Mesenchymal stem cell (in vitro differentiated cells and primary cell): ENCODE results near the gene NMRAL1. TPM values are rescaled to one million over a fixed set of nuclear protein-coding genes. Genes with fewer than 3 reads are reported as not detected.
A peak's percentile ranks its signal among the peaks of the same experiment; 100 is the strongest.

ENCODE experiments used
- DNase-seq: peaks from one replicate; pipeline ENCODE4 v3.0.0-alpha.2; 2013
- H2AFZ ChIP-seq: one replicate; pipeline ENCODE4 v1.6.1; 2013; ENCODE audit warnings: low read depth, mild to moderate bottlenecking, control low read depth, inconsistent platforms, low read length, moderate library complexity
- H2AK5ac ChIP-seq: 2 replicates; pipeline ENCODE4 v1.6.1; 2013; ENCODE audit warnings: low read length, moderate library complexity, mild to moderate bottlenecking, inconsistent platforms; ENCODE audit not compliant: severe bottlenecking
- H2BK120ac ChIP-seq: one replicate; pipeline ENCODE4 v1.6.1; 2013; ENCODE audit warnings: low read depth, mild to moderate bottlenecking, inconsistent platforms, low read length, moderate library complexity
- H2BK12ac ChIP-seq, 2 experiments: one replicate each; pipeline ENCODE4 v1.6.1; 2013; ENCODE audit warnings: inconsistent platforms in 2 of 2, low read length in 2 of 2, mild to moderate bottlenecking in 2 of 2, moderate library complexity in 2 of 2, control low read depth in 1 of 2
- H2BK15ac ChIP-seq: one replicate; pipeline ENCODE4 v1.6.1; 2013; ENCODE audit warnings: mild to moderate bottlenecking, low read depth, inconsistent platforms; ENCODE audit not compliant: poor library complexity, severe bottlenecking
- H2BK5ac ChIP-seq: 2 replicates; pipeline ENCODE4 v1.6.1; 2013; ENCODE audit warnings: low read depth, mild to moderate bottlenecking, low read length, control low read depth, inconsistent platforms; ENCODE audit not compliant: poor library complexity, severe bottlenecking
- H3K14ac ChIP-seq, 2 experiments: one replicate each; pipeline ENCODE4 v1.6.1; 2013; ENCODE audit warnings: inconsistent platforms in 2 of 2, low read length in 2 of 2, control low read depth in 1 of 2, mild to moderate bottlenecking in 1 of 2, moderate library complexity in 1 of 2
- H3K18ac ChIP-seq, 2 experiments: one replicate each; pipeline ENCODE4 v1.6.1; 2013; ENCODE audit warnings: inconsistent platforms in 2 of 2, low read length in 2 of 2, control low read depth in 1 of 2, low read depth in 1 of 2, mild to moderate bottlenecking in 1 of 2
- H3K23ac ChIP-seq, 2 experiments: one replicate each; pipeline ENCODE4 v1.6.1; 2013; ENCODE audit warnings: inconsistent platforms in 2 of 2, low read length in 2 of 2, mild to moderate bottlenecking in 2 of 2, moderate library complexity in 2 of 2, control low read depth in 1 of 2
- H3K27ac ChIP-seq: 2 replicates; pipeline ENCODE4 v1.5.1; 2013; ENCODE audit warnings: mild to moderate bottlenecking, moderate library complexity, low read length, control low read depth, inconsistent platforms; ENCODE audit not compliant: poor library complexity, severe bottlenecking
- H3K27me3 ChIP-seq, 2 experiments: 2 replicates each; pipeline versions ENCODE4 v1.6.1 to v1.7.0; 2013; ENCODE audit warnings: low read length in 2 of 2, mild to moderate bottlenecking in 2 of 2, moderate library complexity in 2 of 2, control low read depth in 1 of 2, inconsistent platforms in 1 of 2; ENCODE audit not compliant: control insufficient read depth in 1 of 2, insufficient read depth in 1 of 2
- H3K36me3 ChIP-seq, 2 experiments: 2 replicates each; pipeline versions ENCODE4 v1.6.1 to v1.7.0; 2013; ENCODE audit warnings: low read length in 2 of 2, control low read depth in 1 of 2, inconsistent platforms in 1 of 2, low read depth in 1 of 2, mild to moderate bottlenecking in 1 of 2; ENCODE audit not compliant: insufficient read depth in 2 of 2, control insufficient read depth in 1 of 2
- H3K4ac ChIP-seq, 2 experiments: one replicate each; pipeline ENCODE4 v1.6.1; 2013; ENCODE audit warnings: inconsistent platforms in 2 of 2, low read length in 2 of 2, mild to moderate bottlenecking in 2 of 2, moderate library complexity in 2 of 2, control low read depth in 1 of 2, low read depth in 1 of 2
- H3K4me1 ChIP-seq: 2 replicates; pipeline ENCODE4 v1.6.1; 2013; ENCODE audit warnings: low read depth, low read length, control low read depth; ENCODE audit not compliant: control insufficient read depth, insufficient read depth
- H3K4me2 ChIP-seq: 2 replicates; pipeline ENCODE4 v1.6.1; 2013; ENCODE audit warnings: low read length, mild to moderate bottlenecking, inconsistent platforms; ENCODE audit not compliant: poor library complexity, severe bottlenecking
- H3K4me3 ChIP-seq, 2 experiments: 2 replicates each; pipeline versions ENCODE4 v1.5.1 to v1.7.0; 2013; ENCODE audit warnings: low read length in 2 of 2, mild to moderate bottlenecking in 2 of 2, control low read depth in 1 of 2, low read depth in 1 of 2; ENCODE audit not compliant: insufficient read depth in 1 of 2
- H3K79me1 ChIP-seq: replicated peaks from 2 replicates; pipeline ENCODE4 v1.6.1; 2013; ENCODE audit warnings: mild to moderate bottlenecking, control low read depth, low read length, inconsistent platforms; ENCODE audit not compliant: poor library complexity, severe bottlenecking
- H3K9ac ChIP-seq: 2 replicates; pipeline ENCODE4 v1.7.0; 2013; ENCODE audit warnings: mild to moderate bottlenecking, low read length, moderate library complexity
- H3K9me3 ChIP-seq: 2 replicates; pipeline ENCODE4 v1.7.0; 2013; ENCODE audit warnings: mild to moderate bottlenecking, low read length; ENCODE audit not compliant: control insufficient read depth
- H4K8ac ChIP-seq: one replicate; pipeline ENCODE4 v1.6.1; 2013; ENCODE audit warnings: inconsistent platforms, mild to moderate bottlenecking, low read length, moderate library complexity
- H4K91ac ChIP-seq: one replicate; pipeline ENCODE4 v1.6.1; 2013; ENCODE audit warnings: mild to moderate bottlenecking, low read length, inconsistent platforms
- WGBS: methylation state at CpG from one replicate; pipeline ENCODE4 v1.1.7; 2013; ENCODE audit warnings: mixed read lengths; 5-methylcytosine and 5-hydroxymethylcytosine counted together
- polyA plus RNA-seq, 2 experiments: library from polyadenylated mRNA; stranded (reverse); fragments of 200-250 nt; gene quantifications; one replicate each; pipeline ENCODE4 v1.2.3, GENCODE V29; 2013

Gene NMRAL1
- 47.8 TPM for polyA plus RNA-seq (2013, experiment 1 of 2)
- 47.4 TPM for polyA plus RNA-seq (2013, experiment 2 of 2)

DNA sequence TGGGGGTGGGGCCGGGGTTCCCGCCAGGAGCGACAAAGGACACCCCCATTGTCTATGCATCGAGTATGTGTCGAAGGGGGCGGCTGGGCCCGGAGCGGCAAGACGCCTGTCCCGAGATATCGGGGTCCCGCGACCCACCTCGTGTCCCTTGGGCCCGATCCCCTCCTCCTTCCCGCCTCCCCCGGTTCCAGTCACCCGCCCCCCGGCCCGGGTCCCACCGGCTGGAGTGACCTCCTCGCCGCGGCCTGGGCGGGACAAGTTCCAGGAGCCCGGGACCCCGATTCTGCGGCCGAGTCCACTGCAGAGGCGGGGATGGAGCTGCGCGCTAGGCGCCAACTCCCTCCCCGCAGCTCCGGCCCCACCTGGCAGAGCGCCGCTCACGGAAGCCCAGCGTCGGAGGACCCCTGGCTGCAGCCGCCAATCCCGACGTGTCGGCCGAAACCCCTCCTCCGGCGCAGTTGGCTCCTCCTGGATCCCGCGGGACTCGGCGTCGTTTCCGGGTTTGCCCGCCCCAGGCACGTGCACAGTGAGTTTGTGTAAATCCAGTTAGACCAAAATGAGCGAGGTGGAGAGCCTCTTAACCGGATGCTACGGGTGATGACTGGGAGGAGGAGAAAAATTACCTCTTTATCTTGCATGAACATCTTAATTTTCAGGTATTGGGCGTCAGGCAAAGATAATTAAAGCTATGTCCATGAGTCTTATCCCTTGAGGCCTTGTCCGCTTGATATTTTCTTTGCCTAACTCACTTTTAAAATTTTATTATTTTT, at the start of gene NMRAL1:
Gene NMRAL1 (minus strand): TSS at position 434 of the 770 bp plus-strand sequence. CDS start 493 bp downstream, outside the sequence.
- Histone ChIP-seq H2AFZ (peak within 1 kb of the TSS; percentile 71), H4K8ac (peak within 1 kb of the TSS; percentile 84)
- WGBS, result 4% methylated on average over 47 of the region's 60 CpGs

GRCh38 chr16:4523686-4524085, 49.3 kb upstream of the NMRAL1 start:
- Histone ChIP-seq H3K27me3 (no peaks in the 10 kb centered on the region), H3K27ac (no peak overlapping the region), H3K4me2 (no peak overlapping the region), H3K9ac (no peak overlapping the region), H4K8ac (peak overlapping the region; percentile 39), H2BK15ac (no peak overlapping the region), H2AK5ac (peak overlapping the region; percentile 31), H3K79me1 (peaks cover 49% of the 10 kb centered on the region), H3K36me3 (peaks cover 0 to 29% of the 10 kb centered on the region in 2 experiments), H3K18ac (peak overlapping the region in 1 of 2 experiments; percentile 6), H2AFZ (no peak overlapping the region), H4K91ac (no peak overlapping the region), H3K9me3 (no peaks in the 10 kb centered on the region), H2BK120ac (no peak overlapping the region), H2BK5ac (no peak overlapping the region), H2BK12ac (no peak overlapping the region), H3K4me3 (no peak overlapping the region), H3K4ac (no peak overlapping the region), H3K23ac (no peak overlapping the region), H3K14ac (no peak overlapping the region), H3K4me1 (peaks cover 27% of the 10 kb centered on the region)
- WGBS, result 95% methylated on average over 4 of the region's 4 CpGs
- no peak for DNase-seq

More for the DNA sequence above, at the start of gene NMRAL1:
- H2BK5ac ChIP-seq, result no peak within 1 kb of the TSS
- peak within 1 kb of the TSS; percentile 80 for H2BK15ac ChIP-seq
- H3K27me3 ChIP-seq, result no peaks in the 10 kb centered on the region
- peak within 1 kb of the TSS; percentile 89 to 94 for H3K4ac ChIP-seq
- H3K18ac ChIP-seq, result peak within 1 kb of the TSS; percentile 34 to 94
- peaks cover 16% of the 10 kb centered on the region for H3K79me1 ChIP-seq
- H2AK5ac ChIP-seq, result peak within 1 kb of the TSS; percentile 73
- peak within 1 kb of the TSS in 1 of 2 experiments; percentile 93 for H3K14ac ChIP-seq
- H2BK120ac ChIP-seq, result peak within 1 kb of the TSS; percentile 87
- peak within 1 kb of the TSS in 1 of 2 experiments; percentile 72 for H3K23ac ChIP-seq
- peak within 1 kb of the TSS; percentile 90 for H3K4me2 ChIP-seq
- H3K36me3 ChIP-seq, result peaks cover under 1% of the 10 kb centered on the region in 2 experiments
- peak within 1 kb of the TSS; percentile 81 for H3K9ac ChIP-seq
- H2BK12ac ChIP-seq, result peak within 1 kb of the TSS in 1 of 2 experiments; percentile 56
- H3K27ac ChIP-seq, result no peak within 1 kb of the TSS
- H3K9me3 ChIP-seq, result no peaks in the 10 kb centered on the region
- DNase-seq, result peak; percentile 89
- H3K4me3 ChIP-seq, result peak within 1 kb of the TSS; percentile 82 to 83
- peak within 1 kb of the TSS; percentile 85 for H4K91ac ChIP-seq
- H3K4me1 ChIP-seq, result peaks cover 11% of the 10 kb centered on the region

DNA sequence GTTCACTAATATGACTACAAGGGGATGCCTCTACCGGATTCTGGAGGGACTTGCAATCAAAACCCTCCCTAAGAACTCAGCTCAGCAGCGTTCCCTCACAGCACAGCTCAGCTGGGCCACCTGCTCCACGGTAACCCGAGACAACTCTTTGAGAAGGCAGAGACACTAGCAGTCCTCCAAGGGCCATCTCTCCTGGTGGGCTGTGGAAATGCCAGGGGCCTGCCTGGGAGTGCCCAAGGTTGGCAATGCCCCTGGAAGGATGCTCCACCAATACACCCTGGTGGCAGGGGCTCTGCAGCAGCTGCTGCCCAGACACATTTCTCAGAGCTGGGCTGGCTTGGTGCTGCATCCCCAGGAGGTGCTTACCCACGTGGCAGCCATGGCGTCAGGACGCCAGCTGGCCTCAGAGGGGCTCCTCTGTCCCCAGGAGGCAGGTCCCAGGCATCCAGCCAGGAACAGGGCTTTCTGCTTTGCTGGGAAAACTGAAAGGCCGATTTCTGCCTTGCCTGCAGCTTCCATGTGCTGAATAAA, 47.7 kb upstream of the NMRAL1 start:
- H3K79me1 ChIP-seq, result peaks cover 53% of the 10 kb centered on the region
- peaks cover 27% of the 10 kb centered on the region for H3K4me1 ChIP-seq
- H3K27ac ChIP-seq, result no peak overlapping the region
- no peak overlapping the region for H3K4ac ChIP-seq
- no peak overlapping the region for H4K8ac ChIP-seq
- H4K91ac ChIP-seq, result no peak overlapping the region
- H3K27me3 ChIP-seq, result no peaks in the 10 kb centered on the region
- peak overlapping the region; percentile 33 for H3K9ac ChIP-seq
- no peak overlapping the region for H3K18ac ChIP-seq
- no peak overlapping the region for H2BK12ac ChIP-seq
- H3K9me3 ChIP-seq, result no peaks in the 10 kb centered on the region
- no peak overlapping the region for H3K4me2 ChIP-seq
- no peak overlapping the region for H2BK120ac ChIP-seq
- H3K23ac ChIP-seq, result peak overlapping the region in 1 of 2 experiments; percentile 16
- no peak overlapping the region for H2BK5ac ChIP-seq
- peaks cover 0 to 33% of the 10 kb centered on the region in 2 experiments for H3K36me3 ChIP-seq
- H3K4me3 ChIP-seq, result no peak overlapping the region
- no peak overlapping the region for H2AFZ ChIP-seq
- no peak overlapping the region for H3K14ac ChIP-seq
- no peak for DNase-seq
- no peak overlapping the region for H2AK5ac ChIP-seq
- H2BK15ac ChIP-seq, result no peak overlapping the region
- WGBS, result 83% methylated on average over 8 of the region's 8 CpGs

- Histone ChIP-seq H3K4me3 (no peak overlapping the region), H3K4me2 (no peak overlapping the region), H2BK120ac (no peak overlapping the region), H3K27me3 (no peaks in the 10 kb centered on the region), H4K91ac (no peak overlapping the region), H3K36me3 (peaks cover 0 to 33% of the 10 kb centered on the region in 2 experiments), H4K8ac (no peak overlapping the region), H3K9ac (no peak overlapping the region), H3K27ac (no peak overlapping the region), H2AFZ (no peak overlapping the region), H3K79me1 (peaks cover 48% of the 10 kb centered on the region), H2AK5ac (no peak overlapping the region), H2BK5ac (no peak overlapping the region), H2BK12ac (no peak overlapping the region), H3K23ac (no peak overlapping the region), H3K14ac (no peak overlapping the region), H3K18ac (no peak overlapping the region), H2BK15ac (no peak overlapping the region), H3K4me1 (peaks cover 24% of the 10 kb centered on the region), H3K9me3 (no peaks in the 10 kb centered on the region), H3K4ac (no peak overlapping the region)
- 93% methylated on average over 7 of the region's 7 CpGs for WGBS
- DNase-seq, result no peak
Measured at GRCh38 chr16:4520913-4521312, 46.5 kb upstream of the NMRAL1 start.
